Activated T-cell treated with anti-CD3 and anti-CD28 coated beads, Interleukin-2, amount 50 U/mL, for 24 hours (primary cell): ENCODE data around the gene PITX2.

Experiments
- DNase-seq: peaks from one replicate; pipeline ENCODE4 v3.0.0-alpha.2; 2020
- H3K27ac Mint-ChIP-seq: 2 replicates; pipeline ENCODE4 v1.8.0; 2020; ENCODE audit warnings: mild to moderate bottlenecking, mixed read lengths
- H3K27me3 Mint-ChIP-seq: 2 replicates; pipeline ENCODE4 v1.8.0; 2020; ENCODE audit warnings: mixed read lengths
- H3K36me3 Mint-ChIP-seq: 2 replicates; pipeline ENCODE4 v1.8.0; 2020; ENCODE audit warnings: low read depth, mixed read lengths
- H3K4me1 Mint-ChIP-seq: 2 replicates; pipeline ENCODE4 v1.8.0; 2020; ENCODE audit warnings: low read depth, mixed read lengths
- H3K4me3 Mint-ChIP-seq: 2 replicates; pipeline ENCODE4 v1.8.0; 2020; ENCODE audit warnings: mild to moderate bottlenecking, moderate library complexity, mixed read lengths
- H3K9me3 Mint-ChIP-seq: 2 replicates; pipeline ENCODE4 v1.8.0; 2020; ENCODE audit warnings: mixed read lengths

Gene PITX2

GRCh38 chr4:110622841-110623717 lies at the start of gene PITX2:
Gene PITX2 (minus strand): TSS chr4:110623077. CDS start chr4:110622460, 617 bp downstream.
- Mint-ChIP-seq H3K9me3 (peaks cover 2% of the 10 kb centered on the region), H3K4me1 (peaks cover 47% of the 10 kb centered on the region), H3K27me3 (peaks cover 100% of the 10 kb centered on the region), H3K36me3 (no peaks in the 10 kb centered on the region), H3K27ac (no peak within 1 kb of the TSS), H3K4me3 (peak within 1 kb of the TSS; percentile 67)
- peak; percentile 67 for DNase-seq

DNA sequence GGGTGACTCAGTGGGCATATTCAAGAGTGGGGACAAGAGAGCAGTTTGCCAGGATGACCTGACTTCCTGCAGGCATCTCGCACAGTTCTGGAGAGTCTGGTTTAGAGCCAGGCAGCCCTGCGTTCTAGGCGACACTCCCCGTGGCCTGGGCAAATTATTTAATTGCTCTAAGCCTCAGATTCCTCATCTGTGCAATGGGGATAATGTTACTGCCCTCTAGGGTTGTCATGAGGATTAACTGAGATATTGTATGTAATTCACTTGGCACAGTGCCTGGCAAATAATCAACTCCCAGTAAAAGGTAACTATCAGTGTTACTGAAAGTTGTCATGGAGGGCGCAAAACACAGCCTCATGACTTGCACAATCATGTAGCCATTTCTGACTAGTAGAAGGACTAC lies 48.8 kb upstream of the PITX2 start:
- H3K36me3 Mint-ChIP-seq = no peaks in the 10 kb centered on the region
- H3K4me1 Mint-ChIP-seq = no peaks in the 10 kb centered on the region
- no peak overlapping the region for H3K27ac Mint-ChIP-seq
- peaks cover 3% of the 10 kb centered on the region for H3K27me3 Mint-ChIP-seq
- no peaks in the 10 kb centered on the region for H3K9me3 Mint-ChIP-seq
- no peak overlapping the region for H3K4me3 Mint-ChIP-seq
- DNase-seq = no peak

DNA sequence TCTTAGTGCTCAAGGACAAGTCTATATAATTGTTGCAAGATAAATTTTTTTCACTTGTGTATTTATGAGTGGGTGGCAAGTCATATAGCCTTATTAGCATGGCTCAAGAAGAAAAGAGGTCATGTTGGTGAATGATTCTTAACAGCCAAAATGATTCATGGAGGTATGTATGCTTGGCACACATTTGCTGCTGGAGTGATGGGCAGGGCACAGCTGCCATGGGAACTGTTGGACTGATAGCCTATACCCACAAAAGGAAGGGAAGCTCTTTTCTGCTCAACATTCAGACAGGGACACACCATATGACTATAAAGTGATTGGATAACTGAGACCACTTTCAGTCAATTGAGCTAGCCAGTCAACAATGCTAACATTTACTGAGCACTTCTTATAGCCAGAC lies 46.8 kb upstream of the PITX2 start:
- H3K36me3 Mint-ChIP-seq = no peaks in the 10 kb centered on the region
- no peak overlapping the region for H3K4me3 Mint-ChIP-seq
- DNase-seq = no peak
- peaks cover 3% of the 10 kb centered on the region for H3K27me3 Mint-ChIP-seq
- H3K27ac Mint-ChIP-seq = no peak overlapping the region
- no peaks in the 10 kb centered on the region for H3K4me1 Mint-ChIP-seq
- no peaks in the 10 kb centered on the region for H3K9me3 Mint-ChIP-seq

GRCh38 chr4:110668463-110669235 lies 45.8 kb upstream of the PITX2 start:
- no peak for DNase-seq
- peaks cover 9% of the 10 kb centered on the region for H3K27me3 Mint-ChIP-seq
- H3K36me3 Mint-ChIP-seq = no peaks in the 10 kb centered on the region
- no peaks in the 10 kb centered on the region for H3K4me1 Mint-ChIP-seq
- no peak overlapping the region for H3K27ac Mint-ChIP-seq
- H3K4me3 Mint-ChIP-seq = no peak overlapping the region
- no peaks in the 10 kb centered on the region for H3K9me3 Mint-ChIP-seq

- no peaks in the 10 kb centered on the region for H3K4me1 Mint-ChIP-seq
- no peaks in the 10 kb centered on the region for H3K9me3 Mint-ChIP-seq
- H3K27ac Mint-ChIP-seq = no peak overlapping the region
- no peak for DNase-seq
- no peaks in the 10 kb centered on the region for H3K36me3 Mint-ChIP-seq
- H3K4me3 Mint-ChIP-seq = no peak overlapping the region
- H3K27me3 Mint-ChIP-seq = peaks cover 9% of the 10 kb centered on the region
These were observed 44.8 kb upstream of the PITX2 start for GRCh38 chr4:110667670-110668069.

GRCh38 chr4:110666030-110666429 lies 43.2 kb upstream of the PITX2 start:
- H3K4me1 Mint-ChIP-seq = no peaks in the 10 kb centered on the region
- peaks cover 11% of the 10 kb centered on the region for H3K27me3 Mint-ChIP-seq
- no peak overlapping the region for H3K27ac Mint-ChIP-seq
- no peaks in the 10 kb centered on the region for H3K9me3 Mint-ChIP-seq
- DNase-seq = no peak
- no peaks in the 10 kb centered on the region for H3K36me3 Mint-ChIP-seq
- H3K4me3 Mint-ChIP-seq = no peak overlapping the region

DNA sequence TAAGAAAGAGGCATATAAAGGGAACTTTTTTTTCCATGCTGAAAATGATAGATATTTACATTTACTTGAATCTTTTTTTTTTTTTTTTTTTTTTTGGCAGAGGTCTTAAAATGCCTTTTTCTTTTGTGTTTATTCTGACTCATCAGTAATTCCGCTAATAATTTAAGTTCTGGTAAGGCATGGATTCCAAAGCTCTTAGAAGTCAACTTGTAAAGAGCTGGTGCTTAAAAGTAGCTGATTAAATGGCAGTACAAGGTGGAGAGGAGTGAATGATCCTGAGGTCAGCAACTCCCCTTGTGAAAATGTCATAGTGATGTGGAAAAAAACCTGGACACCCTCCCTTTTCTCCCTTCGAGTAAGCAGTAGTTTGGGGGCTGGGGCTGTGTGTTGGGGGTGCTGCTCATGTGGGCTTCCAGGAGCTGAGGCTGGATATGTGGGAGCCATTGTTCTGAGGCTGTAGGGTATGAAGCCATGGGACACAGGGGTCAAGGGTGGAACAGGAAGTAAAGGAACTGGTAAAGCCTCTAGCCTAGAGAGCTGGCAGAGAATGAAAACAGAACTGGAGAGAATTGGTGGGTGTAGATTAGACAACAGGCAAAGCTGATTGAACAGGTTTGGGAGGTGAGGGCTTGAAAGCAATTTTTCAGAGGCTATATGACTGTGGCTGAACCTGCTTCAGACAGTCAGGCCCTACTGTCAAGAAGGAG lies 41.0 kb upstream of the PITX2 start:
- Mint-ChIP-seq H3K4me1 (no peaks in the 10 kb centered on the region), H3K27ac (no peak overlapping the region), H3K27me3 (peaks cover 20% of the 10 kb centered on the region), H3K36me3 (no peaks in the 10 kb centered on the region), H3K9me3 (no peaks in the 10 kb centered on the region), H3K4me3 (no peak overlapping the region)
- DNase-seq = no peak

GRCh38 chr4:110663206-110663605 lies 40.3 kb upstream of the PITX2 start:
- H3K9me3 Mint-ChIP-seq = no peaks in the 10 kb centered on the region
- no peak for DNase-seq

DNA sequence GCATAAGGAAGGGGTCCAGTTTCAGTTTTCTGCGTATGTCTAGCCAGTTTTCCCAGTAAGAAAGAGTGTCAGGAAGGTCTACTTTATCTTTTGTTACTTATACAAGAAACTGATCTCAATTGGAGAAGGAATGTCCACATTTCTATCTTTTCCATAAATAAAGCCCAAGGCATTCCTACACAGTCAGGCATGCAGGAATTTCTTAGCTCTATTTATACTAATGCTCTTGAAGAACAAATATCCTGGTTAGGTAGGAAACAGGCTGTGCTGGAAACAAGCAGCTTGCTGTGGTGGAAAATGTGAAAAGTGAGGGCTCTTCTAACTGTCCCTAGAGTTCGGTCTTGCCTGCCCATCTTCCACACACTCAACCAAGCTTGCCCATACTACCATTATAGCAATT lies 37.9 kb upstream of the PITX2 start:
- Mint-ChIP-seq H3K9me3 (no peaks in the 10 kb centered on the region), H3K27me3 (peaks cover 21% of the 10 kb centered on the region), H3K4me1 (no peaks in the 10 kb centered on the region), H3K27ac (no peak overlapping the region), H3K36me3 (no peaks in the 10 kb centered on the region), H3K4me3 (no peak overlapping the region)
- no peak for DNase-seq

More at GRCh38 chr4:110663206-110663605, 40.3 kb upstream of the PITX2 start:
- Mint-ChIP-seq H3K4me3 (no peak overlapping the region), H3K4me1 (no peaks in the 10 kb centered on the region), H3K27ac (no peak overlapping the region), H3K27me3 (peaks cover 21% of the 10 kb centered on the region), H3K36me3 (no peaks in the 10 kb centered on the region)

GRCh38 chr4:110654254-110654635 lies 31.4 kb upstream of the PITX2 start:
- no peaks in the 10 kb centered on the region for H3K4me1 Mint-ChIP-seq
- no peak for DNase-seq
- H3K36me3 Mint-ChIP-seq = no peaks in the 10 kb centered on the region
- peaks cover 3% of the 10 kb centered on the region for H3K27me3 Mint-ChIP-seq
- no peaks in the 10 kb centered on the region for H3K9me3 Mint-ChIP-seq
- H3K4me3 Mint-ChIP-seq = no peak overlapping the region
- H3K27ac Mint-ChIP-seq = no peak overlapping the region

GRCh38 chr4:110653321-110654253 lies 30.7 kb upstream of the PITX2 start:
- no peaks in the 10 kb centered on the region for H3K36me3 Mint-ChIP-seq
- H3K9me3 Mint-ChIP-seq = no peaks in the 10 kb centered on the region
- H3K27me3 Mint-ChIP-seq = no peaks in the 10 kb centered on the region
- DNase-seq = no peak
- H3K4me3 Mint-ChIP-seq = no peak overlapping the region
- H3K4me1 Mint-ChIP-seq = no peaks in the 10 kb centered on the region
- no peak overlapping the region for H3K27ac Mint-ChIP-seq

GRCh38 chr4:110644008-110644407 lies 21.1 kb upstream of the PITX2 start:
- Mint-ChIP-seq H3K27me3 (peaks cover 67% of the 10 kb centered on the region), H3K27ac (no peak overlapping the region), H3K4me1 (no peaks in the 10 kb centered on the region), H3K9me3 (peaks cover 4% of the 10 kb centered on the region), H3K4me3 (no peak overlapping the region), H3K36me3 (no peaks in the 10 kb centered on the region)
- DNase-seq = no peak

- DNase-seq = no peak
- Mint-ChIP-seq H3K27ac (no peak overlapping the region), H3K36me3 (no peaks in the 10 kb centered on the region), H3K4me3 (no peak overlapping the region), H3K4me1 (no peaks in the 10 kb centered on the region), H3K9me3 (peaks cover 12% of the 10 kb centered on the region), H3K27me3 (peaks cover 76% of the 10 kb centered on the region)
These were observed 20.2 kb upstream of the PITX2 start for GRCh38 chr4:110643096-110643495.

GRCh38 chr4:110641218-110641617 lies 18.3 kb upstream of the PITX2 start:
- Mint-ChIP-seq H3K4me3 (no peak overlapping the region), H3K36me3 (no peaks in the 10 kb centered on the region), H3K9me3 (peaks cover 14% of the 10 kb centered on the region), H3K27ac (no peak overlapping the region), H3K4me1 (no peaks in the 10 kb centered on the region), H3K27me3 (peaks cover 87% of the 10 kb centered on the region)
- DNase-seq = no peak
